HG03108 (cell line): ENCODE results near the gene BRF1.
"Not testable (repeated sequence)": the region's sequence is repeated elsewhere in the genome, so short reads cannot be mapped to it uniquely, and the experiment has no call there.

Experiments used
- ATAC-seq: cut with Tn5 transposase; IDR thresholded peaks from one replicate; pipeline ENCODE4 v1.9.1; 2021; ENCODE audit warnings: moderate library complexity; ENCODE audit not compliant: unreplicated experiment

Gene BRF1

DNA sequence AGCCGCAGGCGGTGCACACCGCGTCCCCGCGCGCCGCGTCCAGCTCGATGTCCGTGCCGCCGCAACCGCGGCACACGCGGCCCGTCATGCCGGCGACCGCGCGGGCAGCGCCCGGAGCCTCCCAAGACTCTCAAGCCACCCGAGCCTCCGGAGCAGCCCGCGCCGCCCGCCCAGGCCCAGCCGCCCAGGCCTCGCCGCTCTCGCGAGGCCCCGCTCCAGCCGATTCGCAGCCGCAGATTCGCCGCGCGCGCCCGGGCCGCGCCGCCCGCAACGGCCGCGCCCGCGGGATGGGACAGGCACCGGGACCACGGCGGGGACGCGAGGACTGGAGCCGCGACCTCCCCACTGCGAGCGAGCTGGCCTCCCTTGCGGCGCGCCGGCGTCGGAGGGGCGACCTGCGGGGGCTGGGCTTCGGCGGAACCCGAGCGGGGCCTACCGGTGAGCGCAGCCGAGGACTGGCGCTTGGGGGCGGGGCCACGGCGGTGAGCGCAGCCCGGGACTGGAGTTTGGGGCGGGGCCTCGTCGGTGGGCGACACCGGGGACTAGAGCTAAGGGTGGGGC is at the start of gene BRF1:
TSS of gene BRF1 (minus strand) at position 460 of the 561 bp plus-strand sequence. CDS start at position 88, 372 bp downstream.
- peak; percentile 76 for ATAC-seq

GRCh38 chr14:105349992-105350391 is 49.2 kb upstream of the BRF1 start:
- ATAC-seq: no peak

DNA sequence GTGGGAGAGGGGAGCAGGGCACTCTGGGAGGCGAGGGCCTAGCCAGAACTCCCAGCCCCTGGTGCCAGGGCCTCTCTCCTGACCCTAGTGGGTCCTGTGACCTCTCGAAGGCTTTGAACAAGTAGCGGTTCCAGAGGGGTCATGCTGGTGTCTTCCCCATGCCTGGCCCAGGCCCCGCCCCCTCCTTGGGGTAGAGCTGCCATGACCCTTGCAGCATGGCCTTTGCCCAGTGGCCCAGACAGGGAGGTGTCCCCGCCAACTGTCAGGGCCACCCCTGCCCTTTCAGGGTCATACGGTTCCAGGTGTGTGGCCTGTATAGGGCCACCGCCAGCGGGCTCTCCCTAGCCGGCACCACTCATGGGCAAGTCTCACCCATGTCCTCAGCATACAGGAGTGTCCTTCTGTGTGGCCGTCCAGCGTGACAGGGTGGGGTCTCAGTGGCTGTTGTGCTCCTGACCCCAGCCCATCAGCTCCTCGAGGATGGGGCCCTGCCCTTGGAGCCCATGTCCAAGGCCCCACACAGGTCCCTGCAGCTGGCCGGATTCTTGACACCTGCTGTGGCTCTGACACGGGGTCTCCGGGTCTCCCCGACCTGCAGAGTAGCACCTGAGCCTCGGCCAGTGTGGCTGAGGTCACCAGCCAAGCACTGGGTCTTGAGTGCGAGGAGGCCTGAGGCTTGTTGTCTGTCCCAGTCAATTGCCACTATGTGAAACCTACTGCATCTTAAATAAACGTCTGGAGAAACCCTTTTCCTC is 48.3 kb upstream of the BRF1 start:
- ATAC-seq: no peak

- ATAC-seq: no peak
Measured at GRCh38 chr14:105348169-105348944, 47.6 kb upstream of the BRF1 start.

- no peak for ATAC-seq
Measured at GRCh38 chr14:105347587-105347968, 46.8 kb upstream of the BRF1 start.

GRCh38 chr14:105346876-105347586 is 46.2 kb upstream of the BRF1 start:
- ATAC-seq: no peak

DNA sequence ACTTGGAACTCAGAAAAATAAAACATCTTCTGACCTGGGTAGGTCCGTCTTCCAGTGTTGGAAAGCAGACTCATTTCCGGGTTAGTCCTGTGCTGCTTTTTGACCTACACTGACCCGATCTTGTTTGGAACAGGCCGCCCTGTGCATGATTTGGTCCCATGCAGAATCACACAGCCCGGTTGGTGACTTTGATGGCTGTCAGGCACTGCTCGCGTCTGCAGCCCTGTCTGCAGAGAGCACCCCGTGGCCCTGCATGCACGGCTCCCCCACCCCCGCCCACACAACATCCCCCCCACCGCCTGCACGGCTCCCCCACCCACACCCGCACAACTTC is 45.4 kb upstream of the BRF1 start:
- no peak for ATAC-seq

- no peak for ATAC-seq
Measured at GRCh38 chr14:105343194-105343593, 42.4 kb upstream of the BRF1 start.

DNA sequence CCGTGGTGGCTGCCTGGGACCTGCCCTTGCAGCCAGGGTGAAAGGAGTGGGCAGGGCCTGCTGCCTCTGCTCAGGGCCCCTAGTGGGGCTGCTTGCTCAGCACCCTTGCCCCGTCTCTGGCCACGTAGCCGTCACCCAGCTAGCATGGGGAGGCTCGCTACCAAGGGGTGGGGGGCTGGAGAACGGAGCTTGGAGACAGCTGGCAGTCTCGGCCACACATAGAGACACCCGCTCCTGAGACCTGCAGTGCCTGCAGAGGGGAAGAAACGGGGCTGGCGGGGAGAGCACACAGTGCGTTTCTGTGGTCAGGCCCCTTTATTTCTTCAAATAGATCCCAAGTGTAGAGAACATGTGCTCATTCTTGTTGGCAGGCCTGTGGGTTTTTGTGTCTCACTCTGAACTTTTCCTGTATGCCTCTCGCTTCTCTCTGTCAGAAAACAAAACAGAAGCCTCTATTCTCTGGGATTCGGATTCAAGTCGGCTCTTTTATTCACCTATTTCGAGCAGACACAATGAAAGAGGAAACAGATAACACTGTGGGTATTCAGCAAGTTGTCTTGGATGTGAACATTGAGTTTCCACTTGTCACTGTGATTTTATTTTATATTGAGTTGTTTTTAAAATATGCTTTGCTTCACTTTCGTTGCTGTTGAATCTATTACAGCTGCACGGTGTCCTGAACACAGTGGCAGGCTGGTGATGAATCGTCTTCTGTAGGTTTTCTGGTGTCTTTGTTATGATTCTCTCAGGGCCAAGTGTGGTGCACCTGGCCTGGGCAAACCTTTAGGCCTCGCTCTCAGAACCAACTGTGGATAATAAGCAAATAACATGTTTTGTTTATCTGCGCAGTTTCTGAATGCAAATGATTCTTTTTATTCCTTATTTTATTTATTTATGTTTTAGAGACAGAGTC is 40.3 kb upstream of the BRF1 start:
- ATAC-seq: no peak

- no peak for ATAC-seq
Measured at GRCh38 chr14:105337966-105338741, 37.4 kb upstream of the BRF1 start.

GRCh38 chr14:105337433-105337832 is 36.6 kb upstream of the BRF1 start:
- ATAC-seq: no peak

- no peak for ATAC-seq
Measured at GRCh38 chr14:105336477-105337287, 35.9 kb upstream of the BRF1 start.

GRCh38 chr14:105335735-105336476 is 35.1 kb upstream of the BRF1 start:
- no peak for ATAC-seq

DNA sequence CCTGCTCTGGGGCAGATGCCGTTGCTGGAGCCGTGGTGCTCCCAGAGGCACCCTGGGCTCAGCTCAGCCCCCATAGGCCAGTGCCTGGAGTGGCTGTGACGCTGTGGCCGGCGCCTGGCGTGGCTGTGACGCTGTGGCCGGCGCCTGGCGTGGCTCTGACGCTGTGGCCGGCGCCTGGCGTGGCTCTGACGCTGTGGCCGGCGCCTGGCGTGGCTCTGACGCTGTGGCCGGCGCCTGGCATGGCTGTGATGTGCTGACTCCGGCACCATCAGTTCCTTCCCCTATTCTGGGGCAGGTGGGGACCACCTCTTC is 34.4 kb upstream of the BRF1 start:
- not testable (repeated sequence) for ATAC-seq

- ATAC-seq: no peak
Measured at GRCh38 chr14:105334383-105335230, 33.8 kb upstream of the BRF1 start.

DNA sequence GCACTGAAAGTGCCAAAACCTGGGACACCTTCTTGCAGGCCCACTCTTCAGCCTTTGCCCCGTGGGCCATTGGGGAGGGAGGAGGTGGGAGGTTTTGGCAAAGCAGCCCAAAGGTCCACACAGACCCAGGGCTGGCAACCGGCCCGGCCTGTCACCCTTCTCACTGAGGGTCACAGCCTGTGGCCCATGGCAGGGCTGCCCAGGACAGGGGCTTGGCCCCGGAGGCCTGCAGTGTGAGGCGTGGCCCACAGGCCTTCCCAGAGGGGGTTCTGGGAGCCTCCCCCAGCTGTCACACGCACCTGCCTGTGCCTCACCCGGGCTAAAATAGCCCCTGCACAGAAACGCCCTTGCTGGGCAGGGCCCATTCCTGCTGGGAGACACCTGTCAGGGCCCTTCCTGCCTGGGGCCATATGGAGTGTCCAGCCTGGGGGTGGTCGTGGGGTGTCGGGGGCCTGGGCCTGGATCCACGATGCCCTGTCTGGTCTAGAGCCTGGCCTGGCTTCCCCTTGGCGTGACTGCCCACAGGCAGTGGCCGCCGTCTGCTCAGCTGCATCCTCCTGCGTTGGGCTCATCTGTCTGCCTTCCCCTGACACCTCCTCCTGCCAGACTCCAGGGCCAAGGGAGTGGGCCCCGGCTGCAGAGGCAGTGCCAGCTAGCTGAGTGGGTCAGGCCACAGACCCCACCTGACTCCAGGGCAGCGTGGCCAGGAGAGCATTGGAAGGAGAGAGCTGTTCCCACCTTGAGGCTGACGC is 33.0 kb upstream of the BRF1 start:
- ATAC-seq: no peak

- no peak for ATAC-seq
Measured at GRCh38 chr14:105333020-105333490, 32.3 kb upstream of the BRF1 start.
